ENCODE measurements around the gene REEP6. TPM values are rescaled to one million over a fixed set of nuclear protein-coding genes. Genes with fewer than 3 reads are reported as not detected.

Gene REEP6
- total and polyA plus RNA-seq, 2 of the 4 experiments (the other 2 are of a cell fraction): 1.3 to 2.2 TPM

GRCh38 chr19:1455002-1455335 is 36.0 kb upstream of the REEP6 start:
- no peak overlapping the region for H2AK9ac ChIP-seq (replicated peaks; ENCODE audit: low read depth, low read length, poor library complexity)

More at GRCh38 chr19:1455002-1455335, 36.0 kb upstream of the REEP6 start:
- Histone ChIP-seq H3K4me1 (ENCODE audit: control insufficient read depth, insufficient read depth, low read length) (no peaks in the 10 kb centered on the region), H4K20me1 (ENCODE audit: insufficient read depth, low read length) (peaks cover 56% of the 10 kb centered on the region), H3K9me1 (ENCODE audit: insufficient read depth, low read length) (0 out of 2 replicates have a peak, but pooled peaks cover 2% of the 10 kb centered on the region), H4K5ac (ENCODE audit: low read depth, low read length) (no peak overlapping the region), H3K4me3 (ENCODE audit: insufficient read depth, low read depth, low read length) (no peak overlapping the region), H3K27me3 (ENCODE audit: control insufficient read depth, insufficient read depth, low read length) (peaks cover 63% of the 10 kb centered on the region), H2AK5ac (ENCODE audit: low read depth, low read length) (no peak overlapping the region), H3K36me3 (ENCODE audit: control insufficient read depth, insufficient read depth, low read length) (no peaks in the 10 kb centered on the region), H4K8ac (ENCODE audit: low read depth in 2 of 2, low read length in 2 of 2) (no peak overlapping the region), H2BK120ac (ENCODE audit: low read depth, low read length) (no peak overlapping the region), H3K4me2 (ENCODE audit: low read depth, low read length) (no peak overlapping the region), H2AFZ (replicated peaks; ENCODE audit: low read length, poor library complexity) (no peak overlapping the region), H3K56ac (ENCODE audit: extremely low read depth, insufficient read depth, low read length) (no peak overlapping the region), H3K79me1 (ENCODE audit: low read depth in 1 of 2, low read length in 2 of 2) (no peaks in the 10 kb centered on the region), H3K14ac (replicated peaks; ENCODE audit: low read depth, low read length) (no peak overlapping the region), H2BK15ac (ENCODE audit: low read depth, low read length) (no peak overlapping the region), H2BK20ac (ENCODE audit: low read depth, low read length) (no peak overlapping the region), H4K91ac (ENCODE audit: insufficient read depth, low read depth, low read length) (no peak overlapping the region), H3K23ac (ENCODE audit: low read depth, low read length) (no peak overlapping the region), H3K4ac (ENCODE audit: low read depth, low read length) (no peak overlapping the region), H3K18ac (ENCODE audit: low read depth, low read length) (no peak overlapping the region), H3K9me3 (ENCODE audit: control insufficient read depth, insufficient read depth, low read length) (no peaks in the 10 kb centered on the region), H3K27ac (ENCODE audit: insufficient read depth, low read length) (no peak overlapping the region), H2BK5ac (ENCODE audit: low read depth, low read length, poor library complexity, severe bottlenecking) (no peak overlapping the region), H3K9ac (ENCODE audit: low read depth, low read length) (no peak overlapping the region)
- intact Hi-C loops (cut with micrococcal nuclease): no loop called here
- ChIA-PET CTCF (no interaction called here), POLR2A (ENCODE audit: unreplicated experiment) (no interaction called here)
- 17% methylated on average over 14 of the region's 22 CpGs; no CpG with 5 or more reads in 1 of the 2 experiments for WGBS, 2 experiments (ENCODE audit: extremely low coverage in 2 of 2, insufficient read length in 1 of 2)
- no peak for DNase-seq
- TF ChIP-seq USF2 (IDR thresholded peaks at IDR 0.05; ENCODE audit: low read depth, low read length) (no peak), MAZ (IDR thresholded peaks at IDR 0.05; ENCODE audit: borderline replicate concordance, low read depth, low read length) (no peak), BHLHE40 (IDR thresholded peaks at IDR 0.05; ENCODE audit: low read depth, low read length) (no peak), ELK1 (IDR thresholded peaks at IDR 0.05; ENCODE audit: borderline replicate concordance, low read depth, low read length) (no peak), RFX5 (IDR thresholded peaks at IDR 0.05; ENCODE audit: low read depth, low read length) (no peak), CHD1 (IDR thresholded peaks at IDR 0.05; ENCODE audit: low read depth, low read length) (no peak), POLR2A (IDR thresholded peaks at IDR 0.05; ENCODE audit: low read depth, low read length) (no peak), CTCF (conservative IDR thresholded peaks at IDR 0.05; ENCODE audit: low read depth, low read length) (no peak), RAD21 (IDR thresholded peaks at IDR 0.05; ENCODE audit: low read length) (no peak), CEBPB (IDR thresholded peaks at IDR 0.05; ENCODE audit: low read depth, low read length) (no peak), FOS (IDR thresholded peaks at IDR 0.05; ENCODE audit: low read depth, low read length) (no peak)
- no TSS peak for BruUV-seq (replicated peaks)
- dilution Hi-C loops (cut with HindIII; ENCODE audit: low sequenced_read_pairs, unreplicated experiment): no loop called here
- ATAC-seq (ENCODE audit: low read depth): no peak
- in situ Hi-C loops (cut with MboI; ENCODE audit: low sequenced_read_pairs): no loop called here
